Measurements from ENCODE around the gene SCAF1.
A peak's percentile ranks its signal among the peaks of the same experiment; 100 is the strongest.

SCAF1 gene

DNA sequence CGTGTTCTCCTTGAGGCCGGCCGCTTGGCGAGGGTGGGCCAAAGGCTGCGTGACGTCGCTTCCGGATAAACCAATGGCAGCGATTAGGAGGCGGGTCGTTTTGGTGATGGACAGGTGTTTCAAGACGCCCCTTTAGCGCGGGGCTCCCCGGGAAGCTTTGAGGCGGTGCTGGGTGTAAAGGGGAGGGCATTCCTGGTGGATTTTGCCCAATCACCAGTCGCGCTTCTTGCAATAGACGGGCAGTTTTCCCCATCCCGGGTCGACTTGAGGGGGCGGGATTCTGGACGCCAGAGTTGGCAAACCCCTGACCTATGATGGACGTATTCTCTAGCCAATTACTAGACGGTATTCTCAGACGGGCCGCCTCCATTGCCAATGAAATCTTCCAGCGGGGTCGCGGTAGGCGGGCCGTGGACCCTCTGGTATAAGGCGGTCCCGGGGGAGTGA is 34.8 kb downstream of the SCAF1 start:
- TF ChIP-seq GATA1 (IDR thresholded peaks at IDR 0.05; ENCODE audit: low read depth, low read length), result no peak
- no peak for TF ChIP-seq POLR2A (IDR thresholded peaks at IDR 0.05; ENCODE audit: low read length)

GRCh38 chr19:49677231-49677900 is 35.4 kb downstream of the SCAF1 start, which contains the start of gene PRMT1:
TSS of gene PRMT1 (plus strand) at chr19:49677271. CDS start at chr19:49677281, 10 bp downstream.
- TF ChIP-seq GATA1 (IDR thresholded peaks at IDR 0.05; ENCODE audit: low read depth, low read length) (no peak), POLR2A (IDR thresholded peaks at IDR 0.05; ENCODE audit: low read length) (peak; percentile 70)
- DNase-seq, result peak; percentile 75 to 77

More for the DNA sequence above, 34.8 kb downstream of the SCAF1 start:
- peak; percentile 100 for DNase-seq

DNA sequence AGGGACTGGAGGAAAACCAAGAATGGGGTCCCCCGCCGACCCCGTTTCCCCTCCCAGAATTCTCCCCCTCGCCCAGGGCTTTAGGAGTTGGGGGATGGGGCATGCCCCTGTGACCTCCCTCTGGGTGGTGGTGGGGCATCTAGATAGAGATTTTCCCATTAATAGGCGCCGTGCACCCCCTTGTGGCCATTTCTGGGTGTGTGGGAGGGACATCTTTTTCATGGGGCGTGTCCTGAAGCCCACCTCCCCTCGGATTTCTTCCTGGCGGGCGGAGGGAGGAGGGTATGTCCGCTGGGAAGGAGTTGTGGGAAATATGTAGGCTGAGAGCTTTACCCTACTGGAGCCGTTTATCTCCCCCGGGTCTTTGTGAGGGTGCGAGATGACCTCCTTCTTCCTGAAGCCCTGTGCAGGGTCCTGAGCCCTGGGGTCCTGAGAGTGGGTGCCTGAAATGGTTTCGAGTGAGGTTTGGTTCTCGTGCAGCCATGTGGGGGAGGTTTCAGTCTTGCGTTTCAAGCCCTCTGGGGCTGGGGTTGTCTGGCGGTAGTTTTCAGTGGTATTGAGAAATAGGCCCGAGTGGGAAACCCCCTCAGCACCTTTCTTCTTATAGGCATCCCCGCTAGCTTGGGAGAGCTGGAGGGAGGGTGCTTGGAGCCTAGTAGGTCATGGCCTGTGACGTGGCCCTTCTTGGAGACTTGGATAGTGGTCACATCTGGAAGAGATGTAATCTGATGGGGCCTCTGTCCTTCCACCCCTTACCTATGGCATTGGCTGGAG is 36.1 kb downstream of the SCAF1 start:
- DNase-seq, result peak; percentile 79 to 89
- no peak for TF ChIP-seq POLR2A (IDR thresholded peaks at IDR 0.05; ENCODE audit: low read length)
- no peak for TF ChIP-seq GATA1 (IDR thresholded peaks at IDR 0.05; ENCODE audit: low read depth, low read length)

GRCh38 chr19:49678985-49679770 is 37.2 kb downstream of the SCAF1 start:
- no peak for DNase-seq
- TF ChIP-seq POLR2A (IDR thresholded peaks at IDR 0.05; ENCODE audit: low read length) (no peak), GATA1 (IDR thresholded peaks at IDR 0.05; ENCODE audit: low read depth, low read length) (no peak)

GRCh38 chr19:49679771-49680413 is 37.9 kb downstream of the SCAF1 start:
- TF ChIP-seq GATA1 (IDR thresholded peaks at IDR 0.05; ENCODE audit: low read depth, low read length) (no peak), POLR2A (IDR thresholded peaks at IDR 0.05; ENCODE audit: low read length) (no peak)
- DNase-seq, result no peak

DNA sequence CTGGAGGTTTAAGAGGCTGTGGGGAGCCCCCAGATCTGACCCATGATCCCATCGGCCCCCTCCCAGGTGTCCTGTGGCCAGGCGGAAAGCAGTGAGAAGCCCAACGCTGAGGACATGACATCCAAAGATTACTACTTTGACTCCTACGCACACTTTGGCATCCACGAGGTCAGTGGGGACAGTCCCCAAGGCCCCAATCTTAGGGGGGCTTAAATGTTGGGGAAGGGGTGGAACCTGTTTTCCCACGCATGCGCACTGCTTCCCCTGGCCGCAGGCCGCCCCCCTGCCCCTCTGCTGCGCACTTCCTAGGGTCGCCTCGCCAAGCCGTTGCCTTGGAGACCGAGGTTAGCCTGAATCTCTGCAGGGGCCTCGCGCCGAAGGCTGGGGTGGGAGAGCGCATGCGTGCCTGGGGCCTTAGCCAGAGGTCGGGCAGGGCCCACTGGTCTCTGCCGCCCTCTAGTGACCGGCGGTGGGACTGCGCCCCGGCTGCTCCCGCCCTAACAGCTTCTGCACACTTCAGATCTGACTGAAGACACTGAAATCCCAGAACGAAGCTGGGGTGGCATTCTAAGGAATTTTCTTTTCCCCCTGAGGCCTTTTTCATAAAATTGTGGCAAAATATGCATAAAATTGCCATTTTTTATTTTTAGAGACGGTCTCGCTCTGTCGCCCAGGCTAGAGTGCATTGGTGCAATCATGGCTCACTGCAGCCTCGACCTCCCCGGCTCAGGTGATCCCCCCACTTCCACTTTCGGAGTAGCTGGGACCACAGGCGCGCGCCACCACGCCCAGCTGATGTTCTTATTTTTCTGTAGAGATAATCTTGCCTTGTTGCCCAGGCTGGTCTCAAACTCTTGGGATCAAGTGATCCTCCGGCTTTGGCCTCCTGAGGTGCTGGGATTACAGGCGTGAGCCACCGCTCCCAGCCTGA is 38.7 kb downstream of the SCAF1 start:
- TF ChIP-seq POLR2A (IDR thresholded peaks at IDR 0.05; ENCODE audit: low read length) (no peak), GATA1 (IDR thresholded peaks at IDR 0.05; ENCODE audit: low read depth, low read length) (no peak)
- DNase-seq, result peak; percentile 89 to 95

DNA sequence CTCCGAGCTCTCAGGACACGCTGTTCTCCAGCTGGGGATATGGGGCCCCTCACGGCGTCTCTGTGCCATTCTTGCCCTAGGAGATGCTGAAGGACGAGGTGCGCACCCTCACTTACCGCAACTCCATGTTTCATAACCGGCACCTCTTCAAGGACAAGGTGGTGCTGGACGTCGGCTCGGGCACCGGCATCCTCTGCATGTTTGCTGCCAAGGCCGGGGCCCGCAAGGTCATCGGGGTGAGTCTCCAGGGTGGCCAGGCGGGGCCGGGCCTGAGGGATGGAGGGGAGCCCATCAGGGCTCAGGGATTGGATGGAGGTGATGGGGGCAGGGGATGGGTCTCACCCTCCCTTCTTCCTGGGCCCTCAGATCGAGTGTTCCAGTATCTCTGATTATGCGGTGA is 39.8 kb downstream of the SCAF1 start:
- no peak for DNase-seq
- TF ChIP-seq GATA1 (IDR thresholded peaks at IDR 0.05; ENCODE audit: low read depth, low read length) (no peak), POLR2A (IDR thresholded peaks at IDR 0.05; ENCODE audit: low read length) (no peak)

GRCh38 chr19:49682274-49682673 is 40.3 kb downstream of the SCAF1 start:
- no peak for TF ChIP-seq GATA1 (IDR thresholded peaks at IDR 0.05; ENCODE audit: low read depth, low read length)
- no peak for TF ChIP-seq POLR2A (IDR thresholded peaks at IDR 0.05; ENCODE audit: low read length)
- no peak for DNase-seq

GRCh38 chr19:49683814-49684250 is 41.8 kb downstream of the SCAF1 start:
- TF ChIP-seq GATA1 (IDR thresholded peaks at IDR 0.05; ENCODE audit: low read depth, low read length) (no peak), POLR2A (IDR thresholded peaks at IDR 0.05; ENCODE audit: low read length) (no peak)
- no peak for DNase-seq

- TF ChIP-seq GATA1 (IDR thresholded peaks at IDR 0.05; ENCODE audit: low read depth, low read length) (no peak), POLR2A (IDR thresholded peaks at IDR 0.05; ENCODE audit: low read length) (no peak)
- no peak for DNase-seq
These were observed 42.4 kb downstream of the SCAF1 start for GRCh38 chr19:49684251-49684982.

GRCh38 chr19:49684983-49685553 is 43.1 kb downstream of the SCAF1 start:
- TF ChIP-seq POLR2A (IDR thresholded peaks at IDR 0.05; ENCODE audit: low read length) (no peak), GATA1 (IDR thresholded peaks at IDR 0.05; ENCODE audit: low read depth, low read length) (no peak)
- no peak for DNase-seq
